Nephron (organoid): ENCODE results near the gene MARCHF3.
"Not testable (repeated sequence)": the region's sequence is repeated elsewhere in the genome, so short reads cannot be mapped to it uniquely, and the experiment has no call there.

Source experiments
- H3K27ac Mint-ChIP-seq, 3 experiments: 2 replicates each; pipeline ENCODE4 v1.8.0; 2020; ENCODE audit warnings: mixed read lengths in 3 of 3, mild to moderate bottlenecking in 2 of 3, moderate library complexity in 1 of 3
- H3K27me3 Mint-ChIP-seq: 2 replicates; pipeline ENCODE4 v1.8.0; 2021; ENCODE audit warnings: low read depth, mild to moderate bottlenecking, moderate library complexity, mixed read lengths
- H3K36me3 Mint-ChIP-seq: 2 replicates; pipeline ENCODE4 v1.8.0; 2020; ENCODE audit warnings: low read depth, mixed read lengths
- H3K4me1 Mint-ChIP-seq: 2 replicates; pipeline ENCODE4 v1.8.0; 2020; ENCODE audit warnings: mixed read lengths
- H3K4me3 Mint-ChIP-seq, 3 experiments: 2 replicates each; pipeline ENCODE4 v1.8.0; 2020; ENCODE audit warnings: mild to moderate bottlenecking in 3 of 3, mixed read lengths in 3 of 3, moderate library complexity in 2 of 3
- H3K9me3 Mint-ChIP-seq: 2 replicates; pipeline ENCODE4 v1.8.0; 2020; ENCODE audit warnings: mixed read lengths
- CTCF ChIP-seq, 3 experiments: fragments of 200-600 bp; sonication (generic); IDR thresholded peaks; one replicate each; pipeline ENCODE4 v1.5.0; 2021; ENCODE audit warnings: antibody characterized with exemption in 3 of 3; ENCODE audit not compliant: unreplicated experiment in 3 of 3

The MARCHF3 gene

GRCh38 chr5:127024821-127025220 is 5.5 kb downstream of the MARCHF3 start:
- no peaks in the 10 kb centered on the region for H3K36me3 Mint-ChIP-seq
- no peaks in the 10 kb centered on the region for H3K9me3 Mint-ChIP-seq
- peaks cover 7% of the 10 kb centered on the region for H3K27me3 Mint-ChIP-seq
- peaks cover 69% of the 10 kb centered on the region for H3K4me1 Mint-ChIP-seq
- peak overlapping the region in 2 of 3 experiments; percentile 12 to 46 for H3K27ac Mint-ChIP-seq
- TF ChIP-seq CTCF (IDR thresholded peaks at IDR 0.05; ENCODE audit: unreplicated experiment in 3 of 3) = no peak
- H3K4me3 Mint-ChIP-seq = peak overlapping the region in 1 of 3 experiments; percentile 47

GRCh38 chr5:127023552-127024191 is 6.7 kb downstream of the MARCHF3 start:
- H3K4me1 Mint-ChIP-seq = peaks cover 61% of the 10 kb centered on the region
- H3K4me3 Mint-ChIP-seq = peak overlapping the region in 1 of 3 experiments; percentile 4
- H3K27ac Mint-ChIP-seq = peak overlapping the region in 2 of 3 experiments; percentile 36 to 46
- H3K9me3 Mint-ChIP-seq, H3K27me3 Mint-ChIP-seq, H3K36me3 Mint-ChIP-seq: not testable (repeated sequence)

- Mint-ChIP-seq H3K27ac (peak overlapping the region in 2 of 3 experiments; percentile 37 to 84), H3K4me3 (no peak overlapping the region), H3K4me1 (peaks cover 57% of the 10 kb centered on the region)
Observed at GRCh38 chr5:127022846-127023245, 7.5 kb downstream of the MARCHF3 start.

GRCh38 chr5:127019928-127020327 is 10.4 kb downstream of the MARCHF3 start:
- Mint-ChIP-seq H3K9me3 (peaks cover 5% of the 10 kb centered on the region), H3K36me3 (no peaks in the 10 kb centered on the region), H3K27ac (peak overlapping the region in 2 of 3 experiments; percentile 52 to 80), H3K27me3 (no peaks in the 10 kb centered on the region), H3K4me1 (peaks cover 31% of the 10 kb centered on the region), H3K4me3 (no peak overlapping the region)
- TF ChIP-seq CTCF (IDR thresholded peaks at IDR 0.05; ENCODE audit: unreplicated experiment in 3 of 3) = no peak

More at GRCh38 chr5:127022846-127023245, 7.5 kb downstream of the MARCHF3 start:
- Mint-ChIP-seq H3K27me3 (no peaks in the 10 kb centered on the region), H3K9me3 (no peaks in the 10 kb centered on the region), H3K36me3 (no peaks in the 10 kb centered on the region)
- no peak for TF ChIP-seq CTCF (IDR thresholded peaks at IDR 0.05; ENCODE audit: unreplicated experiment in 3 of 3)

GRCh38 chr5:127016722-127017121 is 13.6 kb downstream of the MARCHF3 start:
- H3K9me3 Mint-ChIP-seq, H3K27ac Mint-ChIP-seq, H3K27me3 Mint-ChIP-seq, H3K36me3 Mint-ChIP-seq, H3K4me3 Mint-ChIP-seq: not testable (repeated sequence)
- peaks cover 18% of the 10 kb centered on the region for H3K4me1 Mint-ChIP-seq

- TF ChIP-seq CTCF (IDR thresholded peaks at IDR 0.05; ENCODE audit: unreplicated experiment in 3 of 3) = no peak
- Mint-ChIP-seq H3K9me3 (peaks cover 5% of the 10 kb centered on the region), H3K27ac (no peak overlapping the region)
Observed at GRCh38 chr5:127015716-127016115, 14.6 kb downstream of the MARCHF3 start.

GRCh38 chr5:127014573-127014972 is 15.8 kb downstream of the MARCHF3 start:
- Mint-ChIP-seq H3K4me1 (peaks cover 16% of the 10 kb centered on the region), H3K27ac (no peak overlapping the region), H3K4me3 (no peak overlapping the region), H3K36me3 (no peaks in the 10 kb centered on the region), H3K27me3 (no peaks in the 10 kb centered on the region), H3K9me3 (peaks cover 5% of the 10 kb centered on the region)
- TF ChIP-seq CTCF (IDR thresholded peaks at IDR 0.05; ENCODE audit: unreplicated experiment in 3 of 3) = no peak

More at GRCh38 chr5:127015716-127016115, 14.6 kb downstream of the MARCHF3 start:
- Mint-ChIP-seq H3K27me3 (no peaks in the 10 kb centered on the region), H3K4me3 (no peak overlapping the region), H3K36me3 (no peaks in the 10 kb centered on the region), H3K4me1 (peaks cover 19% of the 10 kb centered on the region)
